Measurements from ENCODE around the gene ARRDC4.

Gene ARRDC4

GRCh38 chr15:97960364-97961066 lies at the start of gene ARRDC4:
TSS of gene ARRDC4 (plus strand) at chr15:97960703. CDS start at chr15:97960862, 159 bp downstream.
- peak; percentile 96 for DNase-seq

GRCh38 chr15:97914711-97915110 lies 45.8 kb upstream of the ARRDC4 start:
- no peak for DNase-seq

GRCh38 chr15:97915261-97915660 lies 45.2 kb upstream of the ARRDC4 start:
- DNase-seq: no peak

GRCh38 chr15:97921296-97921865 lies 39.1 kb upstream of the ARRDC4 start:
- DNase-seq: no peak

GRCh38 chr15:97929456-97930229 lies 30.9 kb upstream of the ARRDC4 start:
- no peak for DNase-seq

DNA sequence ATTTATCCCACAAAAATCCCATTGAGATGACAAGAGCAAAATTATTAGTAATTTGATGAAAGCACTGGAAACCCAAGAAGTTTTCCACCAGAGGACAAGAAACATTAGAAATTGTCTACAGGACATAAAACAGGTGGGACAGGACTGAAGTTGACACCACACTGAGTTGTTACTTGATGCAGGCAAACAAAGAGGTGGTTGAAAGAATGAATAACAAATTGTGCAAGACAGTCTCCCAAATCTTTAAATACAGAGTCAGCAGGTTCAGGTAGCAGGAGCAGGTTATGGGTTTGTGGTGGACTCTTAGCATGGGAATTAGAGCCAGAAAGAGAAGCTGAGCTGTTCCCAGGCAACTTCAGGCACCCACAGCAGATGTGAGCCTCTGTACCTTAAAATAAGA lies 30.3 kb upstream of the ARRDC4 start:
- DNase-seq: no peak

GRCh38 chr15:97931314-97931713 lies 29.2 kb upstream of the ARRDC4 start:
- DNase-seq: no peak

DNA sequence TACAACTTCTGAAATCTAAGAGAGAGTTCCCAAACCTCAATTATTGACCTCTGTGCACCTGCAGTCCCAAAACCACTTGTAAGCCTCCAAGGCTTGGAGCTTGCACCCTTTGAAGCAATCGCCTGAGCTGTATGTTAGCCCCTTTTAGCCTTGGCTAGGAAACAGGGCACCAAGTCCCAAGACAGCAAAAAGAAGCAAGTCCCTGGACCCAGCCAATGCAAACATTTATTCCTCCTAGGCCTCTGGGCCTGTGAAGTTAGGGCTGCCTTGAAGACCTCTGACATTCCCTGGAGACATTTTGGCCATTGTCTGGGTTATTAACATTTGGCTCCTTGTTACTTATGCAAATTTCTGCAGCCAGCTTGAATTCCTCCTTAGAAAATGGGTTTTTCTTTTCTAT lies 26.9 kb upstream of the ARRDC4 start:
- DNase-seq: no peak

DNA sequence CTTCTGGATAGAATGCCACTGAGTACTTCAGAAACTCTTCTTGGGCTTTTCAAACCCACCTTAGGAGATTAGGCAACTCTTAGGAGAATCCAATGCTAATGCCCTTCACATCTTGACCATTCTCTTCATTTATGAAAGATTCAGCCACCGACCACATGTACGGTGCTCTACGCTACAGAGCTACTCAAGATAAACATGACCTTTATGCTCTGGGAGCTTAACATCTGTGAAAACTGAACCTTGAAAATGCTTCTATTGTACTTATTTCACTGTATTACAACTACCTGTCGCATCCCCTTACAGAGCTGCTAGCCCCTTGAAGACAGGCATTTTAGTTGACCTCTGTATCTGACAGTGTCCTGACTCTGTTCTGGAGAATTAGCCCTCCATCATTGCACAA lies 19.5 kb upstream of the ARRDC4 start:
- no peak for DNase-seq

DNA sequence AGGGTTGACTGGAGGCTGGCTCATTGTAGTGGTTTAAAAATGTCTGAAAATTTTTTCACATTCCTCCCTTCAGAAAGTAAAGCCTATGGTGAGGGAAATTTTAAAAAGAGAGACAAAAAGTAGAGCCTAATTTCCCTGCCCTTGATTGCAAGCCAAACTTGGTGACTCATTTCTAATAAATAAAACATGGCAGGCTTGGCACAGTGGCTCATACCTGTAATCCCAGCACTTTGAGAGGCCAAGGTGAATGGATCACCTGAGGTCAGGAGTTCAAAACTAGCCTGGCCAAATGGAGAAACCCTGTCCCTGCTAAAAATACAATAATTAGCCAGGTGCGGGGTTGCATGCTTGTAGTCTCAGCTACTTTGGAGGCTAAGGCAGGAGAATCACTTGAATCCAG lies 18.9 kb upstream of the ARRDC4 start:
- DNase-seq: no peak

DNA sequence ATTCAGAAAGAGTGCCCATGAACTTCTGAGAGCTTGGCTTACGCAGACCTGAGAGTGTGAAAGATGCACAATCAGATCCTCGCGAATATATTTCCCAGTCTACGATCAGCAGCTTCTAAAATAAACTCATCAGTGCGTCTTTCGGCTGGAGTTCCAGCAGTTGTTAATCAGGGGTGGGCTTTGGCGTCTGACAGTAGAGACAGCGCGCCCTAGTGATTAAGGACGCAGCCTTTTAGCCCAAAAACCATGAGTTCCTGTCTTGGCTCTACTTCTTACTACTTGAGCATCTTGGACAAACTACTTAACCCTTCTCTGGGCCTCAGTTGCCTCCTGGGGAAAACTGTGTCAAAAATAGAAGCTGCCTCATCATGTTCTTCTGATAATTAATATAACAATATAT lies 15.8 kb upstream of the ARRDC4 start:
- no peak for DNase-seq

GRCh38 chr15:97947465-97948260 lies 12.8 kb upstream of the ARRDC4 start:
- no peak for DNase-seq

GRCh38 chr15:97953254-97953653 lies 7.2 kb upstream of the ARRDC4 start:
- DNase-seq: no peak

DNA sequence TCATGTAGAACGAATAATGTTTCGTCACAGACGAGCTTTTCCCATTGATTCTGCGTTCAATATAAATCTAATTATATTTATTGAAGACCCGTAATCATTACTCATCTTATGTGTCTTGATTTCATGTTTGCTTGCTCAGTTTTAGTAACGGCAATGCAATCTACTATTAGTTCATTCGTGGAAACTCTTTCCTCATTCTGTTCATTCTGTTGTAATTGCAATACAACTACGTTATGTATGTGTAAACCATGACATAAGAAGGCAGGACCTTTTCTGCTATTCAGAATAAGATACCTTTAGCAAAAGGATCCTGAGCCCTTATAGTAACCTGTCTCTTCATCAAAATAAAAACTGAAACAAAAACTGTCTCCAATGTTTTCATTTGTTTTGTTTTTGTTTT lies 6.8 kb upstream of the ARRDC4 start:
- DNase-seq: no peak

- no peak for DNase-seq
These were observed 5.5 kb upstream of the ARRDC4 start for GRCh38 chr15:97955035-97955434.

DNA sequence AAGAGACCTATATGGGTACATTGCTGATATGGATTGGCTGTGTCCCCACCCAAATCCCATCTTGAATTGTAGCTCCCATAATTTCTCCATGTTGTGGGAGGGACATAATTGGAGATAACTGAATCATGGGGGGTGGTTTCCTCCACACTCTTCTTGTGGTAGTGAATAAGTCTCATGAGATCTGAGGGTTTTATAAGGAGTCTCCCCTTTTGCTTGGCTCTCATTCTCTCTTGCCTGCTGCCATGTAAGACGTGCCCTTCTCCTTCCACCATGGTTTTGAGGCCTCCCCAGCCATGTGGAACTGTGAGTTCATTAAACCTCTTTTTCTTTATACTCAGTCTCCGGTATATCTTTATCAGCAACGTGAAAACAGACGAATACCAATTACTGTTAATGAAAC lies 5.0 kb upstream of the ARRDC4 start:
- no peak for DNase-seq

DNA sequence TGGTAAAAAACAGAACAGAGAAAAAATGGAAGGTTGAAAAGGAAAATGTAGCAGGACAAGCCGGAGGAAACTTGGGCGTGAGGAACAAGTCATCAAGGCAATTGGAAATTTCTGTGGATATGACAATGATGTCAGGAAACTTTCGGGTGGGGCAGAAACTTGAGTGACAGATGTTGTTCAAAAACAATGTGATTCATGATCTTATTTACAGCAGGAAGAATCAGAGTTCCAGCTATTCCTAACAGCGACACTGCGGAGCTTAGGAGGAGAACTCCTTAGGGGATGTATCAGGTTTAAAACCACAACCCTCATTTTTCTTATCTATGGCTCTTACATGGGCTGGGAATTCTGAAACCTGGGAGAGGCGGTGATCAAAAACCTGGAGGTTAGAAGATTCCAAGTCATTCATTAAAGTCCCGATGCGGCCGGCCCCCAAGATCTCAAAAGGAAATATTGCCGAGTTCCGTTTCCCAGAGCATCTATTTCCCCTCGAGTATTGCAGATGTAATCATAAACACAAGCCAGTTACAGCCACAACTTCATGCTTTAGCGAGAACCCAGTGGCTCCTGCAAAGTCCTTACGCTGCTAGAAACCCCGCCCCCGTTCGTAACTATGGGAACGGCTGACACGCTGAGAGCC lies 659 bp upstream of the ARRDC4 start:
- no peak for DNase-seq

GRCh38 chr15:97961067-97961954 lies 808 bp downstream of the ARRDC4 start:
- DNase-seq: no peak

DNA sequence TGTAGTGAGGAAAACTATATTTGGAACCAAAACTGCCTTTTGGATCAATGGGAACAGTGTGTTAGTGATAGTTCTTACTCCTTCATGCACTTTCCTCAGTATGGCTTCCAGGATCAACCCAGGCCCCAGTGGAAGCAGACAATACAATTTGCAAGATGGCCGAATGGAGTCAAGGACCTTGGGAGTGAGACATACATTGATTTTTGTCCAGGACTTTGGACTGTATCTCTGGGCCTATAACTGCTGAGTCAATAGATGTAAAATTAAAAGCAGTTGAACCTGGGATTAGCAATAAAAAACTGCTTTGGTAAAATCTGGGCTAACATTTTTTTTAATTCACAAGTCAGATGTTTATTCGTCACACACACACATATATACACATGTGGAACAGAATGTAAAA lies 1.8 kb downstream of the ARRDC4 start:
- no peak for DNase-seq

- DNase-seq: no peak
These were observed 3.3 kb downstream of the ARRDC4 start for GRCh38 chr15:97963779-97964178.

- no peak for DNase-seq
These were observed 5.7 kb downstream of the ARRDC4 start for GRCh38 chr15:97966246-97966645.

All from activated T-cell treated with anti-CD3 and anti-CD28 coated beads for 4 hours (primary cell).